IPS-NIHi11 (cell line): ENCODE results near the gene CLECL1.

Source experiments
- DNase-seq: peaks from one replicate; pipeline ENCODE4 v3.0.0; 2012; ENCODE audit warnings: mixed read lengths, low spot score

Gene CLECL1

DNA sequence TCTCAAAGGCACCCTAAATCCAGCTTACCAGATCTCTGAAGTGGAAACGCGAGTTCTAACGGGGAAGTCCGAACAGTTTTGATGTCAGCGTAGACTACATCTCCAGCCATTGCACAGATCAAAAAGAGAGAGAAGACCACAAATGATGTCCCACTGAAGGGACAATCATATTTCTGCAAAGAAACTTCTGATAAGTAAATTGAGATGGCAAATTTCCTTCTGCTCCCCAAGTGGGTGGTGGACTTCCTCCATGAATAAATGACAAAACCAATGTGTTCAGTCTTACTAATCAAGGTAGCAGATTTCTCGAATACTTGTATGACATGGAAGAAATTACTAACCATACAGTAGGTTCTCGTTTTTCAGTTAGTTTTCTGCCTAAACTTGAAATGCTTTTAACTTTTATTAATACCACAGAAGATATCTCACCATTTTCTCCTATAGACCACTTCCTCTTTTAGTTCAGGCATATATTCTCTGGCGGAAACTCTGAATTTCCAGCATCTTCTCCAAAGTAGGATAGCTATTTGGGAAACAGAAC, at the start of gene CLECL1:
CLECL1 (minus strand) TSS at position 177 of the 541 bp plus-strand sequence.
- DNase-seq: no peak

DNA sequence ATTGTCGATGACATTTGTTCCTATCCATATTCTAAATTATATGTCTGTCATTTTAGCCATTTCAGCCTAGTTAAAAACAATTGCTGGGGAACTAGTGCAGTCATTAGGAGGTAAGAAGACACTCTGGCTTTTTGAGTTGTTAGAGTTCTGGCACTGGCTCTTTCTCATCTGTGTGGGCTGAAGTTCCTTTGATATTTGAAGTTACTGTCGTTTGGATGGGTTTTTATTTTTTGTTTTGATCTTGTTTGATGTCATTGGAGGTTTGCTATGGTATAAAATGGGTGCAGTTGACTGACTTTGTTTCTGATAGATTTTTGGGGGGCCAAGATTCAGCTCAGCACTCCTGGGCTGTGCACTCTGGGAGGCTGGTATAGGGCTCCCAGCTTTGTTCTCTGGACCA, 48.5 kb upstream of the CLECL1 start:
- no peak for DNase-seq

DNA sequence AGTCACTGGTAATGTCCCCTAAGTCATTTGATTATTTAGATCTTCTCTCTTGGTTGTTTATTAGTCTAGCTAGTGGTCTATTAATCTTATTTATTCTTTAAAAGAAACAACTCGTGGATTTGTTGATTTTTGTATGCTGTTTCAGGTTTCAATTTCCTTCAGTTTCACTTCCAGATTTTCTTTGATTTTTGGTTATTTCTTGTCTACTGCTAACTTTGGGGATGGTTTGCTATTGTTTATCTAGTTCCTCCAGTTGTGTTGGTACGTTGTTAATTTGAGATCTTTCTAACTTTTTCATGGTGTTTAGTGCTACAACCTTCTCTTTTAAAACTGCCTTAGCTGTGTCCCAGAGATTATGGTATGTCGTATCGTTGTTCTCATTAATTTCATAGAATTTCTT, 46.3 kb upstream of the CLECL1 start:
- no peak for DNase-seq

DNA sequence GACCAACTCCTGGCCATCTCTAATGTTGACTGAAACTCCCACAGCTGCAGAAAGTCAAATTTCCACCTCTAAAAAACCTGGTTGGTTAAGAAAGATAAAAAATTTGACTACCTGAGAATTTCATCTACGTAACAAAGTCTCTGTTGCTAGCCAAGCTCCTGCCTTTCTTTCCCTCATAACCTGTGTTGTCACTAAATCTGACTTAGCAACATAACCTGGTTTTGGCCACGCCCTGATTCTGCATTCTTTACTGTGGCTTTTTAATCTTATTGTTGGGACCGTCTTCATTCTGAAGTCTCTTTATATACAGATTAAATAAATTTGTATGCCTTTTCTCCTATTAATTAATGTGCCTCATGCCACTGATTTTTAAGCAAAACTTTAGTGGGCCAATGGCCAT, 43.9 kb upstream of the CLECL1 start:
- no peak for DNase-seq

DNA sequence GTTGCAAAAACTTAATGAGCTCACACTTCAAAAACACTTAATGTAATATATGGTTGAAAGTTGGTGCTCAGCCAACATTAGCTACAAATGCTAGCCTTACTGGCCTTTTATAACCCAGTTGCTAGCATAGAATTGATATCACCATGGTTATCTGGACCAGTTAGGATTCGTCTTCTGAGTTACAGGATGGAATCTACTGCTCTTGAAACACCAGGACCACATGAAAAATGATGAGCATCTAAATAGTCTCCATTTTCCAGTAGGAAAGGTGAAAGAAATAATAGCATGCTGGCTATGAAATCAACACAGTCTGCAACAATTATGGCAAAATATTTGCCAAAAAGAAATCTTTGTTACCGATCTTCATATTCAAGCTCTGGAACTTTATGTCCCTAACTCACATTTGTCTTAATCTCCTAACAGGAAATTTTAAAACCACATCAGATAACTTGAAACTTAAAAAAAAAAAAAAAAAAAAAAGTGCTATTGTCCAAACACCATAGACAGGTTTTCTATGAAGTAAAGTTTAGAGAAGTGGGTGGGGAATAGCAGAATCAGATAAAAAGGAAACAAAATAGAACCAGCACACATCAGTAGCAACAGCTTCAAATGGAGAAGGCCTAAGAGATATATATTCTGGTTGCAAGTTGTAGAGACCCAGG, 40.5 kb upstream of the CLECL1 start:
- no peak for DNase-seq

DNA sequence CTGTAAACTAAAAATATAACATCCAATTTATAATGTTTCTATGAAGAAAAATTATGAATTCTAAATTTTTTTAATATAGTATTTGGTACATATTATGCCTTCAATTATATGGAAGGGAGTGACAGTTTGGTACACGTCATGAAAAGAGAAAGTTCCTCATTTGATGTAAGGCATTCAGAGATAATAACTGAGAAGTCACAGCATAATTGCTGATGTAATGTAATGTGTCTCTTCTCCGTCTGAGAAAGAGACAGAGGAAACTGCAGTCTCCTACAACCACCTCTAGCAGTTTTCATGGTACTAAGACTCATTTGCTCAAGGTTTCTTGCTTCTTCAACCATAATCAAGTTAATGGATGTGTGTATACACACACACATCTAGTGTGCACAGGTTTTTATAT, 30.1 kb upstream of the CLECL1 start:
- no peak for DNase-seq

DNA sequence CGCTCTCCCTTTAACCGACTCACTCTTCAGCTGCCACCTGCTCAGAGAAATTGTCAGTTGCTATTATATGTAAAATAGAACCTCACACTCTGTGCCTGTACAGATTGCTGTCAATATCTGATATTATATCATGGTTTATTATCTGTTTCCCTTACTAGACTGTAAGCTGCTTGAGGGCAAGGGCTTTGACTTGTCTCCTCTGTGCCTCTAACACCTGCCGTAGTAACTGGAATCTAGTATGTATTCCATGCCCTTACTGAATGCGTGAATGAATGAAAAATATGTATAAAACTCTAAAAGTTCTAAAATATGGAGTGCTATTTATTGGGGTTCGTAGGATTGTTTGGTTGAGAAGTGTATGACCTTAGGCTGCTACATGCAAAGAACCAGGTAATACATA, 29.5 kb upstream of the CLECL1 start:
- DNase-seq: no peak

DNA sequence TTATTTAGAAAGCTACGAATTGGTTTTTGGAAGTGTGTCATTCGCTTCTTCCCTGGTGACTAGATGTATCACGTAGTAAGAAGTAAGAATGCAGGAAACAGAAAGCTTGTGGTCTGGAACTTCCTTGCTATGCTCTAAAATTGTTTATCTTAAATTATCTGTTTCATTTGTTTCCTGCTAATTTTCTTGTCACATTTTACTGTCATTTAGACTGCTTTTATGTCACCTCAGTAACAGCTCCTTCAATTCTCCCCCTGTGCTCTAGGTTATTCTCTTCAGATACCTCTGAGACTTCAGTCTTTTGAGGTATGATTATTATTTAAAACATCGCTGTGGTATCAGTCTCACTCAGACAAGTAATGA, 28.5 kb upstream of the CLECL1 start:
- DNase-seq: no peak

DNA sequence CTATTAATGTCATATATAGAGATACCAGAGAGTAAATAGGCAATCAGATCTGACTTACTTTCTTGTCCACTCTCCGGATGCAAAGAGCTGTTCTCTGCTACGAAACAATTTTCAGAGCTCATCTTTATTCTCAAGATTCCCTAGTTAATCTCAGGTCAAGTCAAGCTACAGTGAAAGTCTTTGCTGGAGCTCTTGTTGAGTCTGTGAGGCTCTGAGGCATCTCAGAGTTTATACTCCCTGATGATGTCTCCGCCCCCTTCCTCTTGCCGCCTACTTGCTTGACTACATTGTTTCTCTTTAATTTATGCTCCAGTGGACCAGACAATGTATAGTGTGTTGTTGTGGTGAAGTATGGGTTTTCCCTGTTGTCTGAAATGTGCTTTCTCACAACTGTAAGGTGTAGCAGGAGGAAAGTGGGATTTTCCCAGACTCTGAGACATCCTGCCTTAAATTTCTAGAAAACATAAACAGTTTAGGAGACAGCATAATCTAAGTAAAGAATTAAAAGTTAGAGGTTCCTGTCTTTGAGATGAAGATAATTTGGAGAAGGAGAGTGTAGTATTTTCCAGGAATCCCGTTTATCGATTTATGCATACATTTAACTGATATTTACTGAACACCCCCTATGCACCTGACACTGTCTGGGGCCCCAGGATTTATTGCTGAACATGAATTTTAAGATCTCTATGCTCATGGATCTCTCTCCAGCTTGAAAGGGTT, 28.0 kb upstream of the CLECL1 start, which contains the start of gene CD69:
CD69 (minus strand) TSS at position 203 of the 720 bp plus-strand sequence; CDS start at position 122, 81 bp downstream.
- DNase-seq: peak; percentile 30

DNA sequence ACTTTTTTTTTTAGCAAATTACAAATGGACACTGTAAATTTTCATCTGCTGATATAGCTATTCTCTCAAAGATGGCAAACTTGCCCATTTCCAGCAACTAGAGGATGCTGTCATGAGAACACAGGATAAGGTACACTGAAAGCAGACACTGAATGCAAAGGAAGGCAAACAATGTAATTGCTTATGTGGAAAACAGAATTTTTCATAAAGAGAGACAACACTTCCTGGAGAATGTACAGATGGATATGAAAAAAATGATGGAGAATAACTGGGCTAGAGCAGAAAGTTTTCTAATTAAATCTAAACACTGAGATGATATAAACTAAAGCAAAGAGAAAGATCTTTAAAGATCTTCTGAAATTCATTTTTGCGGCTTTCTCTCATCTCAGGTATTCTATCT, 27.2 kb upstream of the CLECL1 start:
- no peak for DNase-seq

DNA sequence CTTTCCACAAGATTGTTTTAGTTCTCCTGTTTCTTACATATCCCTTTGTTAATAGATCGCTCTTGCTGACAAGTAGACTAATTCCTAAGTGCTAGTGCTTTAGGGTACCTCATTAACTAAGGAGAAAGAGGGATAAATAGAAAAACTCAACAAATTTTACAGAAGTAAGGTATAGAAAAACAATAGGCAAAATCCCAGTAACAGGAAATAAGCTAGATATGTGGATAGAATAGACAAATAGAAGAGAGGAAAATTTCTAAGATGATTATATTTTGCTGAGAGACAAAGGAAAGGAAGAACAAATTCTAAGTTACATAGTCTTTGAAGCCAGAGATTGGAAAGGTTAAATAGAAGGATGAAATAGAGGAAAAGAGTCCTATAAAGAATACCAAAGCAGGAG, 26.8 kb upstream of the CLECL1 start:
- no peak for DNase-seq

DNA sequence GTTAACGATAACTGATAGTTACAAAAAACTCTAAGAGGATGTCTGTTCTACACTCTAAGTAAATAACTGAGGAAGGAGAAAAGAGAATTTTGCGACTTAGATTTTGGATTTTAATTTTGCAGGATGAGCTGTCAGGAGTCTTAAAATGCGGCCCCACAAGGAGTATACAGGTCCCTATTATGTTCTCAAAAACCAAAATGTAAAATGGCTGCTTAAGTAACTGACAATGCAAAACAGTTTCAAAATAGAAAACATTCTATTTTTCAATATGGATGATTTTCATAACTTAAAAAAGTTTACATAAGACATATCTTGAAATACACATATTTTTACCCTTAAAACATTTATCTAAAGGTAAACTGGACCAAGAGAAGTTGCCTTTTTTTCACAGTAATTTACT, 25.2 kb upstream of the CLECL1 start:
- DNase-seq: no peak

DNA sequence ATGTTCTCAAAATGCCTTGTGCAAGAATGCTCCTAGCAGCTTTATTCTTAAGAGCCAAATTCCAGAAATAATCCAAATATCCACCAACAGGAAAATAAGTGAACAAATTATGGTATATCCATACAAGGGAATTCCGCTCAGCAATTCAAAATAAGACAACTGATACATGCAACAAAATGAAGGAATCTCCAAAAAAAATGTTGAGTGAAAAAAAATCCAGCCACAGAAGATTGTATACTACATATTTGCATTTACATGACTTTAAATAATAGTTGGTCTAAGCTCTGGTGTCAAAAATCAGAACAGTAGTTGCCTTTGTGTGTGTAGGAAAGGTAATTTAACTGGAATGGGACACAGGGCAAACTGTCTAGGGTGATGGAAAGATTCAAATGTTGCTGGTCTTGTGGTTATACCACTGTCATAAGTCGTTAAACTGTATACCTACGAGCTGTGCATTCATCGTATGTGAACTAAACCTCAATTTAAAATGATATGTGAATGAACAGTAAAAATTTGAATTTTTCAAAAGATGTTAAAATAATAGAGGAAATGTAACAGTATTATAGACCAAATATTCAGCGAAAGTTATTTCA, 24.6 kb upstream of the CLECL1 start:
- DNase-seq: no peak

DNA sequence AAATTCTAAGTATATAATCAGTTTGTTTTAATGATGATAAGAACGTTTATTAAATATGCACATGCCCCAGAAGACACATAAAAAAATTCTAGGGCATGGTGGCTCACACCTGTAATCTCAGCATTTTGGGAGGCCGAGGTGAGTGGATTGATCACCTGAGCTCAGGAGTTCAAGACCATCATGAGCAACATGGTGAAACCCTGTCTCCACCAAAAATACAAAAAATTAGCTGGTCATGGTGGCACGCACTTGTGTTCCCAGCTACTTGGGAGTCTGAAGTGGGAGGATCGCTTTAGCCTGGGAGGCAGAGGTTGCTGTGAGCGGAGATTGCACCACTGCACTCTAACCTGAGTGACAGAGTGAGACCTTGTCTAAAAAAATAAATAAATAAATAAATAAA, 23.8 kb upstream of the CLECL1 start:
- DNase-seq: no peak

DNA sequence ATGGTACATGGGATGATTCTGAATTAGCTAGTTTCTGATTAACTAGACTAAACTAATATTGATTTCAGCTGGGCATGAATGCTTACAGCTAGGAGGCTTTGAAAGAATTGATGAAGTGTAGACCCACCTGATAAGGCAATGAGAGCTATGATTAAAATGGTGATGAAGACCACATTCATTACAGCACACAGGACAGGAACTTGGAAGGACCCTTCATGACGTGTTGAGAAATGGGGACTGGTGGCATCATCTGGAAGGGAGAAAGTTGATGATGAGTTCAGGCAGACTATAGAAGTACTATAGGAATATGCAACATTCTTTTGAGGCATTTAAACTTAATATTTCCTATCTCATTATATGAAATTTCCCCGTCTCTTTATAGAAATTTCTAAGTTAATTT, 23.3 kb upstream of the CLECL1 start:
- DNase-seq: no peak

DNA sequence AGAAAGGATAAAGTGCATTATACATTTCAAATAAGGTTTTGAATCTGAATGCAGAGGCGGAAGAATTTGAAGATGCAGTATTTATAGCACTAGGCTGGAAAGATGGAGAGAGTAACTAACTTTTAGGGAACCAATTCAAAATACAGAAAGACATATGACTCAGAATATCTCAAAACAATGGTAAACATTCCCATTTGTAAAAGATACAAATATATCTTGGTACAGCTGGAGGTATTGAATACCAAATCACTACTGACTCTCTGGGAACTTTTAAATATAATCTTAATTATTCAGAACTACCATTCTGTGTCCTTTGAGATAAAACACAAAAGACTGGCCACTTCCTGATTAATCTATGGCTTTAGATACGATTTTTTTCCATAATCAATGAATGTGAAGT, 22.7 kb upstream of the CLECL1 start:
- DNase-seq: no peak

DNA sequence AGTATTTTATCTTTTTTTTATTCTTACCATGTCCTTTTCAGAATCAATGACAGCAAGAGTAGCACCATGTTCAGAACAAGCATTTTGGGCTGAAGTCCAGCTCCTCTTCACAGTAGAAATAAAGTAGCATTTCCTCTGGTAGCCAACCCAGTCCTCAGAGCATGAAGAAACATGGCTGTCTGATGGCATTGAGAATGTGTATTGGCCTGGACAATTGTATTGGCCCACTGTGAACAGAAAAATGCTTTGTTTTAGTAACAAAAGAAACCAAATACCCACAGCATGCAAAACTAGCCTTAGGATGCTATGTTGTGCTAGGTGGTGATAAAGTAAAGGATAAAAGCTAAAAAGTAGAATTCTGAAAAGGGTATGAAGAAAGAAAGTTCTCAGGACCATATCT, 22.1 kb upstream of the CLECL1 start:
- no peak for DNase-seq

DNA sequence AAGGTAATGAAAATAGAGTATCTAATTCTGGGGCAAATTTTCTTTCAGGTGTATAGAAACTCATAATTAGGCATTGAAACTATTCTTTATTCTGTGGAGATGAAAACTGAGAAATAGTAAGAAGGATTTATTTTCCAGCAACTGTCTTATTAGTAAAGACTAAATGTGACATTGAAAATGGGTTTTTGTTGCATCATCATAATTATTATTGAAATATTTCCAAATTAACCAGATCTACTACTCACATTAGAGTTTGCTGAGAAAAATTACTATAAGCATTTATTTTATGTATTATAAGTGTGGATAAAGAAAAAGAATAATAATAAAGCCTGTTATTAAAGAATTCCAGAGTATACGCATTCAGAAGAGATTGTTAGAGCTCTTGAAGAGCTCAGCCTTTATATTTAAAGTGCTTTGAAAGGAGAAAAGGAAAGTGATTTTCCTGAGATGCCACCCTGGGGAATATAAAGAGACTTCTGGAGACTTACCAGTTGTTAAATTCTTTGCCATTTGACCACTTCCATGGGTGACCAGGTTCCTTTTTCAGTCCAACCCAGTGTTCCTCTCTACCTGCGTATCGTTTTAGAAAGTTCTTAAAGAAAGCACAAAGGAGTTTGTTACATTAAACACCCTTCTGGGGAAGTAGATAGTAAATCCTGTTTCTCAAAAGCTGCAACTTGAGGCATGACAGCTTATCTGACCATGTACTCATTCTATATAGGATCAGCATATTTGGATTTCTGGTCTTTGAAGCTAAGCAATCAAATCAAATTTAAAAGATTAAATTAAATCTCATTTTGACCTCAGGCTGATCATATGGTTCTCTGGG, 21.4 kb upstream of the CLECL1 start:
- no peak for DNase-seq

DNA sequence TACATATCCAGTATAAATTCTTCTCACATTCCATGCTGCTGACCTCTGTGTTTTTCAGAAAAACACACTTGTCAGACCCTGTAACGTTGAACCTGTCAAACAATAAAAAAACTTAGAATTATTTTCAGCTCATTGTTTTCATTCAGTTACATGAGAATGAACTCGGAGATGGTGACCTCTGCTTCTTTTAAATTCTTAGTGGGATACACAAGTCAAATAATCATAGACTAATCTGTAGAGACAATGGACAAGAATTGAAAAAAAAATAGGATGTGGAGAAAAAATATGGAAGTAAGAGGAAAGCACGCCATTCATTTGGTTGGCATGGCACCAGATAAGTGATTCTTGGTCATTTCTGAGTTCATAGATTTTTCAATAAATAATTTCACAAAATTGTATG, 20.6 kb upstream of the CLECL1 start:
- DNase-seq: no peak

DNA sequence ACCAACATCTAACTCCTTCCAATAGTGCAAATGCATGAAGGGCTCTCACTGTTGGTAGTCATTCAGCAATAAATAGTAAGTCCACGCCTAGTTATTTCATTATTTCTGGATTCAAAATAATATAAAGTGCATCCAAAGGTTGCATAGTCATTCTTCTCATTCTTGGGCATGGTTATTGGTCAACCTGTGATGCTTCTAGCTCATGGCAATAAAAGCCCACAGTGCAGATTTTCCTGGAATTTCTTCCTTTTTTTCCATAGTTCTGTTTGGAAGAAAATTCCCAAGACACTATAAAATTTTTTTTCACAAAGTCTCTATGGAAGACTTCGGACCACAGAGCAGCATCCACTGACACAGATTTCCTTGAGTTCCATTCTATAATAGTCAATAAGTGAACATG, 20.2 kb upstream of the CLECL1 start:
- no peak for DNase-seq

DNA sequence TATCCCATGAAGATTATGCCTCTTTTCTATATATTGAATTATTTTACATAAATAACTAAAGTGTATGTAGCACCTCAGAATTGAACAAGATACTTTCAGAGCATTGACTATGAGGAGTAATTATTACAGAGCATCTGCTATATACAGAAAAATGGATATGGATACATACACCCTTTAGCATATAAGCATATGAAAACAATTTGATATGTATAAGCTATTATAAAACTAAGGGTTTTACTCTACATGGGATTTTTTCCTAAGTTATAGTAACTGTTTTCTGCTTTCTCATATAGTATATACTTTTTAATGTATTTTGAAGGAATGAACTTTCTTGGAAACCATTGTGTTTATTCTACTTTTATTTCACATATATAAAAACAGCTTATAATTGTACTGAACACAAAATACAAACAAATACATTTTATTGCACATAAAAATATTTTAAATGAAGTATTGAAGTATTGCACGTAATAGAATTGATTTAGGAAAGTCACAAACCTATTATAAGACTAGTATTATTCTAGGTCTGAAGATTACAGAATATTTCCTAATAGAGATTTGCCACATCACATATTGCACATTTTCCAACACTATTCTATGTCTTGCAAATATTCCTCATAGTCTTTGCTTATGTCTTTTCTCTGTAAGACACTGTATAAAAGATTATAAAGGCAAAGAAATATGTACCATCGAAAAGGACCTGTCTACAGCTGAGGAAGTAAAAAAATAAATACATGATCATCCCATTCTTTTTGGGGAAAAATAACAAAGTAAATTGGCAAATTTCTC, 19.4 kb upstream of the CLECL1 start:
- no peak for DNase-seq
